SK-N-SH (cell line): ENCODE results near the gene KLHL22. TPM values are rescaled to one million over a fixed set of nuclear protein-coding genes. Genes with fewer than 3 reads are reported as not detected.

ENCODE experiments used
- CTCF ChIA-PET: fragments of 300-600, 350-600 bp; formaldehyde crosslinking; extraction: SDS; loops from one replicate; lab custom pipeline; 2021; lab: Yijun Ruan, JAX
- POLR2A ChIA-PET: fragments of 350-600 bp; sonication (Branson Sonifier 250); formaldehyde crosslinking; extraction: SDS; loops from one replicate; lab custom pipeline; 2020; ENCODE audit warnings: antibody characterized with exemption, inconsistent platforms; lab: Yijun Ruan, JAX
- DNase-seq: peaks from one replicate; pipeline ENCODE4 v3.0.0; 2012
- H2AFZ ChIP-seq: fragments of 200-600 bp; sonication (generic); 2 replicates; pipeline ENCODE4 v1.8.1; 2016; ENCODE audit warnings: antibody characterized with exemption, mild to moderate bottlenecking, low read depth
- H3F3A ChIP-seq: fragments of 200-600 bp; sonication (generic); replicated peaks from 2 replicates; pipeline ENCODE3; 2016; ENCODE audit warnings: antibody characterized with exemption, mild to moderate bottlenecking; ENCODE audit not compliant: insufficient read depth
- H3K27ac ChIP-seq, 2 experiments: fragments of 200-500 bp in 1 of 2; fragments of 200-600 bp in 1 of 2; sonication (Bioruptor generic) in 1 of 2; sonication (generic), shearing (Covaris generic) in 1 of 2; 2 replicates each; pipeline versions ENCODE4 v1.5.1 to v1.6.1; 2014 to 2016; ENCODE audit warnings: low read depth in 2 of 2, inconsistent platforms in 1 of 2, low read length in 1 of 2, mild to moderate bottlenecking in 1 of 2, mixed read lengths in 1 of 2
- H3K27me3 ChIP-seq: fragments of 200-600 bp; sonication (generic), shearing (Covaris generic); 2 replicates; pipeline ENCODE4 v1.6.1; 2016; ENCODE audit warnings: mixed run types; ENCODE audit not compliant: insufficient read depth
- H3K36me3 ChIP-seq, 2 experiments: fragments of 200-500 bp in 1 of 2; fragments of 200-600 bp in 1 of 2; sonication (Bioruptor generic) in 1 of 2; sonication (generic) in 1 of 2; replicated peaks in 1 of 2; 2 replicates each; pipeline versions ENCODE3 to v1.5.1; 2014 to 2016; ENCODE audit warnings: low read length in 1 of 2, mild to moderate bottlenecking in 1 of 2; ENCODE audit not compliant: insufficient read depth in 2 of 2, control insufficient read depth in 1 of 2
- H3K4me1 ChIP-seq, 2 experiments: fragments of 200-500 bp in 1 of 2; fragments of 200-600 bp in 1 of 2; sonication (Bioruptor generic) in 1 of 2; sonication (generic), shearing (Covaris generic) in 1 of 2; 2 replicates each; pipeline versions ENCODE4 v1.5.1 to v1.6.1; 2014 to 2016; ENCODE audit warnings: low read depth in 1 of 2, low read length in 1 of 2, mixed run types in 1 of 2; ENCODE audit not compliant: insufficient read depth in 2 of 2, control insufficient read depth in 1 of 2
- H3K4me2 ChIP-seq: fragments of 200-600 bp; sonication (generic), shearing (Covaris generic); 2 replicates; pipeline ENCODE4 v1.6.1; 2017; ENCODE audit warnings: mixed run types
- H3K4me3 ChIP-seq, 2 experiments: fragments of 200-500 bp in 1 of 2; fragments of 200-600 bp in 1 of 2; sonication (Bioruptor generic) in 1 of 2; sonication (generic), shearing (Covaris generic) in 1 of 2; 2 replicates each; pipeline versions ENCODE4 v1.5.1 to v1.8.1; 2014 to 2016; ENCODE audit warnings: low read depth in 2 of 2, inconsistent platforms in 1 of 2, low read length in 1 of 2, mild to moderate bottlenecking in 1 of 2, mixed read lengths in 1 of 2, moderate library complexity in 1 of 2
- H3K79me2 ChIP-seq: fragments of 200-600 bp; sonication (generic); 2 replicates; pipeline ENCODE4 v1.8.1; 2017; ENCODE audit warnings: mild to moderate bottlenecking; ENCODE audit not compliant: insufficient read depth
- H3K9ac ChIP-seq: fragments of 200-600 bp; sonication (generic); 2 replicates; pipeline ENCODE4 v1.6.1; 2017; ENCODE audit warnings: mixed run types
- H3K9me2 ChIP-seq: fragments of 200-600 bp; sonication (generic); 2 replicates; pipeline ENCODE4 v1.6.1; 2017; ENCODE audit warnings: mixed run types
- H3K9me3 ChIP-seq: fragments of 200-600 bp; sonication (generic); 2 replicates; pipeline ENCODE4 v1.6.1; 2017; ENCODE audit warnings: mixed run types, mild to moderate bottlenecking, moderate library complexity
- H4K20me1 ChIP-seq: fragments of 200-600 bp; sonication (generic); 2 replicates; pipeline ENCODE4 v1.6.1; 2017; ENCODE audit warnings: mild to moderate bottlenecking, mixed run types; ENCODE audit not compliant: insufficient read depth
- CHD2 ChIP-seq: fragments of 150-350 bp; IDR thresholded peaks from 2 replicates; pipeline ENCODE4 v1.6.1; 2018; ENCODE audit warnings: low read length; ENCODE audit not compliant: partially characterized antibody
- ELF1 ChIP-seq: IDR thresholded peaks from 2 replicates; pipeline ENCODE4 v1.4.0; 2012
- EP300 ChIP-seq, 2 experiments: IDR thresholded peaks; 2 replicates each; pipeline versions ENCODE4 v1.4.0 to v1.6.1; 2012; ENCODE audit warnings: borderline replicate concordance in 1 of 2, low read depth in 1 of 2, low read length in 1 of 2
- FOXJ3 ChIP-seq: sonication (generic); formaldehyde crosslinking; IDR thresholded peaks from 2 replicates; pipeline ENCODE4 v1.5.1; 2020; ENCODE audit warnings: mild to moderate bottlenecking, missing genetic modification reagents
- FOXM1 ChIP-seq: IDR thresholded peaks from 2 replicates; pipeline ENCODE4 v1.4.0; 2012; ENCODE audit warnings: low read depth, mild to moderate bottlenecking
- GABPA ChIP-seq: IDR thresholded peaks from 2 replicates; pipeline ENCODE4 v1.4.0; 2012; ENCODE audit warnings: low read depth, mild to moderate bottlenecking
- GATA2 ChIP-seq: sonication (generic); formaldehyde crosslinking; IDR thresholded peaks from 2 replicates; pipeline ENCODE4 v1.5.0; 2020; ENCODE audit warnings: mild to moderate bottlenecking, missing genetic modification reagents
- IRF3 ChIP-seq: fragments of 150-350 bp; IDR thresholded peaks from 2 replicates; pipeline ENCODE4 v1.6.1; 2016; ENCODE audit warnings: mild to moderate bottlenecking, low read depth, low read length
- MEF2A ChIP-seq: IDR thresholded peaks from 2 replicates; pipeline ENCODE4 v1.4.0; 2012; ENCODE audit warnings: low read depth, borderline replicate concordance
- MXI1 ChIP-seq: IDR thresholded peaks from 2 replicates; pipeline ENCODE4 v1.6.1; 2012; ENCODE audit warnings: mild to moderate bottlenecking, low read depth, low read length, improper control_type of control experiment
- NFIC ChIP-seq: IDR thresholded peaks from 2 replicates; pipeline ENCODE4 v1.4.0; 2012; ENCODE audit warnings: borderline replicate concordance
- NRF1 ChIP-seq: IDR thresholded peaks from 2 replicates; pipeline ENCODE4 v1.6.1; 2012; ENCODE audit warnings: low read depth, mild to moderate bottlenecking, low read length
- POLR2AphosphoS5 ChIP-seq: IDR thresholded peaks from 2 replicates; pipeline ENCODE4 v1.6.1; 2012; ENCODE audit warnings: low read depth, low read length
- RFX5 ChIP-seq: IDR thresholded peaks from 2 replicates; pipeline ENCODE4 v1.6.1; 2012; ENCODE audit warnings: mild to moderate bottlenecking, improper control_type of control experiment, low read length
- RXRA ChIP-seq: IDR thresholded peaks from 2 replicates; pipeline ENCODE4 v1.4.0; 2012; ENCODE audit warnings: low read depth, mild to moderate bottlenecking, borderline replicate concordance
- SMC3 ChIP-seq: IDR thresholded peaks from 2 replicates; pipeline ENCODE4 v1.6.1; 2012; ENCODE audit warnings: low read depth, low read length, improper control_type of control experiment
- TEAD4 ChIP-seq: IDR thresholded peaks from 2 replicates; pipeline ENCODE4 v1.4.0; 2012; ENCODE audit warnings: mild to moderate bottlenecking, borderline replicate concordance; ENCODE audit not compliant: insufficient read depth
- USF1 ChIP-seq: IDR thresholded peaks from 2 replicates; pipeline ENCODE4 v1.4.0; 2012; ENCODE audit warnings: low read depth, borderline replicate concordance
- USF2 ChIP-seq: fragments of 150-350 bp; IDR thresholded peaks from 2 replicates; pipeline ENCODE4 v1.6.1; 2017; ENCODE audit warnings: antibody characterized with exemption, low read length, low read depth, borderline replicate concordance
- YY1 ChIP-seq: IDR thresholded peaks from 2 replicates; pipeline ENCODE4 v1.4.0; 2012; ENCODE audit warnings: low read depth, mild to moderate bottlenecking
- WGBS: methylation state at CpG from one replicate; pipeline ENCODE4 v1.1.6; 2017; ENCODE audit warnings: low lambda C conversion rate; 5-methylcytosine and 5-hydroxymethylcytosine counted together
- polyA plus RNA-seq, 3 experiments: library from polyadenylated mRNA; depleted of rRNA; stranded (reverse); fragments of >200 nt; gene quantifications; 2 replicates each; pipeline ENCODE4 v1.2.3, GENCODE V29; 2012
- TF ChIP-seq, protein P1 (sequence below): IDR thresholded peaks from 2 replicates; pipeline ENCODE4 v1.6.1; 2012; ENCODE audit warnings: mild to moderate bottlenecking, low read depth, low read length, moderate library complexity
- TF ChIP-seq, protein P2 (sequence below): IDR thresholded peaks from 2 replicates; pipeline ENCODE4 v1.4.0; 2012; ENCODE audit warnings: low read depth
- TF ChIP-seq, protein P3 (sequence below): IDR thresholded peaks from 2 replicates; pipeline ENCODE4; 2012

Gene KLHL22
- polyA plus RNA-seq, 1 of the 3 experiments (the other 2 are of a cell fraction) = 26.5 TPM

DNA sequence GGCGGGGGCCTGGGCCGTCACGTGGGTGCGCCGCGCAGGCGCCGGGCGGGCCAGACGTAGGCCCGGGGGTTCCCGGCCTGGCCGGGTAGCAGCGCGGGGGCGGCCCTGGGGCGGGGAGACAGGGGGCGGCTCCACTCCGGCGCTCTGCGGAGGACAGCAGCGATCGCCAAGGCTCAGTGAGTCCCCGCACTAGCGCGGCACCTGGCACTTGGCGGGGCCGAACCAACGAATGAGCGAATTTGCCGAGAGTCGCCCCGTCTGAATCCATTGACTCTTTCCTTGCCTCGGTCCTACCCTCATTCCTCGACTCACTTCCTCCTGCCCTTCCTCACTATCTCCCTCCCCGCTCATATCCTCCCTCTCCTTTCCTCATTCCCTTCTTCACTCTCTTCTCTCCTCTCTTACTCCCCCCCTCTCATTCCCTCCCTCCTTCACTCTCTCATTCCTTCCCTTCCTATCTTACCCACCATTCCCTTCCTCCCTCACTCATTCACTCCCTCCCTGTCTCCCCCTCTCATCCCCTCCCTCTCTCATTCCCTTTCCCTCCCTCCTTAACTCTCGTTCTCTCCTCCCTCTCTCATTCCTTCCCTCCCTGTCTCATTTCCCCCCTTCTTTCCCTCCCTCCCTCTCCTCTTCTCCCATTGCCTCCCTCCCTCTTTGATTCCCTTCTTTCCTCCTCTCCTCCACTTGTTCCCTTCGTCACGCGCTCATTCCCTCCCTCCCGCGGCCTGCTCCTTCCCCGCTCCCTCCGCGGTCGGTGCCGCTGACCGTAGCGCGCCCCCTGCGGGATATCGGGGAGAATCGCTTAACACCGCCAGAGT is 476 bp upstream of the KLHL22 start:
- CTCF ChIA-PET = interaction anchor here (0.6 to 2.1 kb wide), 8 partner anchors 35 to 93 kb away, joined by 3 to 14 read pairs (median 3); no protein-coding TSS in a partner anchor
- TF ChIP-seq POLR2AphosphoS5 (peak; percentile 33; the same call in 1 of the 2 replicates), RXRA (no peak), TEAD4 (no peak), CHD2 (peak; percentile 54), MXI1 (peak; percentile 57; the same call in 1 of the 2 replicates), USF1 (peak; percentile 87), FOXM1 (no peak), IRF3 (no peak), NFIC (no peak), NRF1 (peak; percentile 82), SMC3 (peak; percentile 70), USF2 (peak; percentile 77), RFX5 (no peak), ELF1 (no peak), EP300 (IDR thresholded peaks at IDR 0.05; ENCODE audit: borderline replicate concordance in 1 of 2, low read depth in 1 of 2, low read length in 1 of 2) (no peak), GATA2 (CRISPR knock-in tag) (no peak), GABPA (no peak), MEF2A (no peak), FOXJ3 (CRISPR knock-in tag) (no peak), YY1 (no peak; the same call in 1 of the 2 replicates)
- TF ChIP-seq, protein P1, sequence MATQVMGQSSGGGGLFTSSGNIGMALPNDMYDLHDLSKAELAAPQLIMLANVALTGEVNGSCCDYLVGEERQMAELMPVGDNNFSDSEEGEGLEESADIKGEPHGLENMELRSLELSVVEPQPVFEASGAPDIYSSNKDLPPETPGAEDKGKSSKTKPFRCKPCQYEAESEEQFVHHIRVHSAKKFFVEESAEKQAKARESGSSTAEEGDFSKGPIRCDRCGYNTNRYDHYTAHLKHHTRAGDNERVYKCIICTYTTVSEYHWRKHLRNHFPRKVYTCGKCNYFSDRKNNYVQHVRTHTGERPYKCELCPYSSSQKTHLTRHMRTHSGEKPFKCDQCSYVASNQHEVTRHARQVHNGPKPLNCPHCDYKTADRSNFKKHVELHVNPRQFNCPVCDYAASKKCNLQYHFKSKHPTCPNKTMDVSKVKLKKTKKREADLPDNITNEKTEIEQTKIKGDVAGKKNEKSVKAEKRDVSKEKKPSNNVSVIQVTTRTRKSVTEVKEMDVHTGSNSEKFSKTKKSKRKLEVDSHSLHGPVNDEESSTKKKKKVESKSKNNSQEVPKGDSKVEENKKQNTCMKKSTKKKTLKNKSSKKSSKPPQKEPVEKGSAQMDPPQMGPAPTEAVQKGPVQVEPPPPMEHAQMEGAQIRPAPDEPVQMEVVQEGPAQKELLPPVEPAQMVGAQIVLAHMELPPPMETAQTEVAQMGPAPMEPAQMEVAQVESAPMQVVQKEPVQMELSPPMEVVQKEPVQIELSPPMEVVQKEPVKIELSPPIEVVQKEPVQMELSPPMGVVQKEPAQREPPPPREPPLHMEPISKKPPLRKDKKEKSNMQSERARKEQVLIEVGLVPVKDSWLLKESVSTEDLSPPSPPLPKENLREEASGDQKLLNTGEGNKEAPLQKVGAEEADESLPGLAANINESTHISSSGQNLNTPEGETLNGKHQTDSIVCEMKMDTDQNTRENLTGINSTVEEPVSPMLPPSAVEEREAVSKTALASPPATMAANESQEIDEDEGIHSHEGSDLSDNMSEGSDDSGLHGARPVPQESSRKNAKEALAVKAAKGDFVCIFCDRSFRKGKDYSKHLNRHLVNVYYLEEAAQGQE = no peak
- TF ChIP-seq, protein P2, sequence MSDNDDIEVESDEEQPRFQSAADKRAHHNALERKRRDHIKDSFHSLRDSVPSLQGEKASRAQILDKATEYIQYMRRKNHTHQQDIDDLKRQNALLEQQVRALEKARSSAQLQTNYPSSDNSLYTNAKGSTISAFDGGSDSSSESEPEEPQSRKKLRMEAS = peak; percentile 90
- TF ChIP-seq, protein P3, sequence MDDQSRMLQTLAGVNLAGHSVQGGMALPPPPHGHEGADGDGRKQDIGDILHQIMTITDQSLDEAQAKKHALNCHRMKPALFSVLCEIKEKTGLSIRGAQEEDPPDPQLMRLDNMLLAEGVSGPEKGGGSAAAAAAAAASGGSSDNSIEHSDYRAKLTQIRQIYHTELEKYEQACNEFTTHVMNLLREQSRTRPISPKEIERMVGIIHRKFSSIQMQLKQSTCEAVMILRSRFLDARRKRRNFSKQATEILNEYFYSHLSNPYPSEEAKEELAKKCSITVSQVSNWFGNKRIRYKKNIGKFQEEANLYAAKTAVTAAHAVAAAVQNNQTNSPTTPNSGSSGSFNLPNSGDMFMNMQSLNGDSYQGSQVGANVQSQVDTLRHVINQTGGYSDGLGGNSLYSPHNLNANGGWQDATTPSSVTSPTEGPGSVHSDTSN = no peak

More for the DNA sequence above, 476 bp upstream of the KLHL22 start:
- Histone ChIP-seq H2AFZ (peak overlapping the region; percentile 87), H3F3A (peaks cover 5% of the 10 kb centered on the region), H3K36me3 (no peaks in the 10 kb centered on the region), H3K79me2 (peaks cover 50% of the 10 kb centered on the region), H3K9me2 (no peaks in the 10 kb centered on the region), H3K9me3 (no peaks in the 10 kb centered on the region), H3K27ac (peak overlapping the region; percentile 94 to 95), H3K27me3 (no peaks in the 10 kb centered on the region), H3K9ac (peak overlapping the region; percentile 87), H3K4me1 (peaks cover 5 to 11% of the 10 kb centered on the region in 2 experiments; a peak in 1 of 4 replicates), H4K20me1 (peaks cover 15% of the 10 kb centered on the region), H3K4me2 (peak overlapping the region; percentile 92), H3K4me3 (peak overlapping the region; percentile 64 to 76)
- WGBS = under 1% methylated on average over 34 of the region's 54 CpGs
- DNase-seq = peak; percentile 99
- POLR2A ChIA-PET = no interaction called here
